Measurements from ENCODE around the gene TUT1.

DNA sequence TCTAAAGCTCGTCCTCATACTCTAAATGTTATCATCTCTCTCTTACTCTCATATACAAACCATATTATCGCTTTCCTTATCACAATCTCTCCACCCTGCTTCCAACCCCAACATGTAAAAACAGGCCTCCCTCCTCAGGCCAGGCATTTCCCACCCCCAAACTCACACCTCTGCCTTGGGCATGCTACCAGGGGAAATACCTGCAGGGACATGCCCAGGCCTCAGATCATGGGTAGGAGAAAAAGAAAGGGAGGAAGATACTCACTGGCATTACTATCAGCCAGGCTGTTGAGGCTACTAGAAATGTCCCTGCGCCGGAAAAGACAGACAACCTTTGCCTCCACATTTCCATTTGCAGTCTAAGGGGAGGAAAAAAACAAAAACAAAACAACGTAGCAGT, 8.6 kb upstream of the TUT1 start:
- TF ChIP-seq POLR2AphosphoS5 (IDR thresholded peaks at IDR 0.05; ENCODE audit: borderline replicate concordance, low read depth, low read length) (no peak), EZH2 (IDR thresholded peaks at IDR 0.05) (no peak)
